ENCODE results near the gene CRYBA4.
A peak's percentile ranks its signal among the peaks of the same experiment; 100 is the strongest.

The CRYBA4 gene

GRCh38 chr22:26621663-26622062 is at the start of gene CRYBA4:
TSS of gene CRYBA4 (plus strand) at chr22:26621963. CDS start at chr22:26622597, 634 bp downstream.
- no peak for DNase-seq

- no peak for DNase-seq
Measured at GRCh38 chr22:26573026-26573662, 48.6 kb upstream of the CRYBA4 start.

- no peak for DNase-seq
Measured at GRCh38 chr22:26574001-26574723, 47.6 kb upstream of the CRYBA4 start.

DNA sequence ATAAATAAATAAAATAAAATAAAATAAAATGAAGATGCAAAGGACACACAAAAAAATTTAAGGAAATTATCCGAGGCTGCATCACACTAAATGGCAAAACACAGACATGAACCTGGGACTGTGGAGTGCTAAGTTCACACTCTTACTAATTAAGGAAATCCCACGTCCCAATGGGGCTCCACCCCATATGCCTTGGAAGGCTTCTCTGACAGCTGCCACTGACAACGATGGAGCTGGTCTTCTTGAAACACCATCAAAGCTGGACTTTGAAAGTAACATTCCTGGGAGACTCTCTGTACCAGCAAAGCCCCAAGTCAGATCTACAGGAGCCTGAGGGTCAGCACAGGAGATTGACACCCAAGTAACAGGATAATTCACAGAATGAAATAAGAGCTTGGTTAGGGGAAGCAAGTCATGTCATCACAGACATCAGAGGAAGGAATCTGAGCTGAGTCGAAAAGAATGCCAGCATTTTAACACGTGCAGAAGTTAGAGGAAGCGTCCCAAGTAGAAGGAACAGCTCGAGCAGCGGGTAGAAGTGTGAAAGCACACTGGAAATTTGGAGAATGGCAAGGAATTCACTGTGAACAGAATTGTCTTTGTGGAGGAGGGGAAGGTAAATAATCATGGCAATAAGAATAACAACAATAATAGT is 45.6 kb upstream of the CRYBA4 start:
- no peak for DNase-seq

DNA sequence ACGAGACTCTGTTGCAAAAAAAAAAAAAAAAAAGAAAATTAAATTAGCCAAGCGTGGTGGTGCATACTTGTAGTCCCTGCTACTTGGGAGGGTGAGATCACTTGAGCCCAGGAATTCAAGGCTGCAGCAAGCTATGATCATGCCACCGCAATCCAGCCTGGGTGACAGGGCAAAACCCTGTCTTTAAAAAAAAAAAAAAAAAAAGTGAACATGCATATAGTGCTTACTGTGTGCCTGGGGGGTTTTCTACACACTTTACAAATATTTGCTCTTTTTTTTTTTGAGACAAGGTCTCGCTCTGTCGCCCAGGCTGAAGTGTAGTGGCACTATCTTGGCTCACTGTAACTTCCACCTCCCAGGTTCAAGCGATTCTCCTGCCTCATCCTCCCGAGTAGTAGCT is 44.7 kb upstream of the CRYBA4 start:
- DNase-seq = no peak

- no peak for DNase-seq
Measured at GRCh38 chr22:26579331-26579886, 42.4 kb upstream of the CRYBA4 start.

GRCh38 chr22:26580240-26580962 is 41.4 kb upstream of the CRYBA4 start:
- no peak for DNase-seq

- DNase-seq = no peak
Measured at GRCh38 chr22:26581026-26581425, 40.7 kb upstream of the CRYBA4 start.

GRCh38 chr22:26581633-26582168 is 40.1 kb upstream of the CRYBA4 start:
- no peak for DNase-seq

DNA sequence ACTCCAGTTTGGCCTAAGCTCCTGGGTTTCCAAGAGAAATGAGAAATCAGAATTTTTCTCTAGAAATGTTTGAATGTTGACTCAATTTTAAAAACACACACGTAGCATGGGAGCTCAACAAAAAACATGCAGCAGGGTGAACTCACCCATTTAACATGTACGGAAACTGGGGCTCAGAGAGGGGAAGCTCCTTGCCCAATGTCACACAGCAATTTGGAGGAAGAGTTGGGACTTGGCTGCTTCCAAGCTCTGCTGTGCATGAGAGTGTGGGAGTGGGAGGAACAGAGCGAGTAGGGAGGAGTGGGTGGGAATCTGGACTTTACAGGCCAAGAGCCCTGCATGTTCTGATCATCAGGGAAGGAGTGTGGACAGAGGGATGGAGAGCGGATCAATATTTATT is 37.8 kb upstream of the CRYBA4 start:
- DNase-seq = no peak

GRCh38 chr22:26585104-26585790 is 36.5 kb upstream of the CRYBA4 start:
- no peak for DNase-seq

- no peak for DNase-seq
Measured at GRCh38 chr22:26586556-26587325, 35.0 kb upstream of the CRYBA4 start.

DNA sequence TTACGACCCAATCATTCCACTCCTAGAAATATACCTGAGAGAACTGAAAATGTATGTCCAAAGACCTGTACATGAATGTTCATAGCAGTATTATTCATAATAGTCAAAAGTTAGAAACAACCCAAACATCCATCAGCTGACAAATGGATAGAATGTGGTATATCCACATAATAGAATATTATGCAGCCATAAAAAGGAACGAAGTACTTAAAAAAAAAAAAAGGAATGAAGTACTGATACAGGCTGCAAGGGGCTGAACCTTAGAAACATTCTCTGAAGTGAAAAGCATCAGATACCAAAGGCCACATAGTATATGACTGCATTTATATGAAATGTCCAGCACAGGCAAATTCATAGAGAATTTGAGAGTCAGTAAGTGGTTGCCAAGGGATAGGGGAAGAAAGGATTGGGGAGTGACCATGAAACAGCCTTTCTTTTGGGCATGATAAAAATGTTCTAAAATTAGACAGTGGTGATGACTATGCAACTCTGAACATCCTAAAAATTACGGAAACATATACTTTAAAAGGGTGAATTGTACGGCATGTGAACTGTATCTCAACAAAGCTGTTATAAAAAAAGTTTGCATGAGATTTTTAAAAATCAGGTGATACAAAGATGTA is 33.7 kb upstream of the CRYBA4 start:
- DNase-seq = no peak

DNA sequence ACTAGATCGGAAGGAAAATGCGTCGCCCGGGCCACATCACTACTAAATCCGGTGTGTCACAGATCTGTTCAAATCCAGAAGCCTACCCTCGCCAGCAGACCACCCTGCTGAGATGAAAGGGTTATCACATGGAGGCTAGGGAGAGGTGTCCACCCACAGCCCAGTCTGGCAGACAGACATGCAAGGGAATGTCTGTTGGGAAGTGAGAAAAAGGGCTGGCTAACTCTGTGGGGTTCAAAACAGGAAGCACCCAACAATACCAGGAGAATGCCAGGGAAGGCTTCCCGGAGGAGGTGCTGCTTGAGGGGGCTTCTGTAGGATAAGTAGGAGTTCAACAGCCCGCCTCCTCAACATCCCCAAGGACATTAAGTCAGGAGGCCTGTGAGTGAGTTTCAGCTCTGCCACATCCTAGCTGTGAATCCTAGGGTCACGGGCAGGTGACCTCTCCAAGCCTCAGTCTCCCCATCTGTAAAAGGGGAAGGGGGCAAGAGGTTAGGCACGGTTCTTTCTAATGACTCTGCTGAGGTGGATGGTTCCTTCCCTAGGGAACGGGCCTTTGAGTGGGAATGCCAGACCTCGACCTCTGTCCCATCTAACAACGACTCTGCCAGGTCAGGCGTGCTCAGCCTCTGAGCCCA is 32.9 kb upstream of the CRYBA4 start:
- no peak for DNase-seq

- DNase-seq = no peak
Measured at GRCh38 chr22:26589367-26589844, 32.4 kb upstream of the CRYBA4 start.

- DNase-seq = peak; percentile 5
Measured at GRCh38 chr22:26589845-26590736, 31.7 kb upstream of the CRYBA4 start, which contains the start of gene TPST2. TSS of gene TPST2 (minus strand) at chr22:26590132. CDS start at chr22:26541630, 48,502 bp downstream.

- no peak for DNase-seq
Measured at GRCh38 chr22:26592421-26592891, 29.3 kb upstream of the CRYBA4 start.

DNA sequence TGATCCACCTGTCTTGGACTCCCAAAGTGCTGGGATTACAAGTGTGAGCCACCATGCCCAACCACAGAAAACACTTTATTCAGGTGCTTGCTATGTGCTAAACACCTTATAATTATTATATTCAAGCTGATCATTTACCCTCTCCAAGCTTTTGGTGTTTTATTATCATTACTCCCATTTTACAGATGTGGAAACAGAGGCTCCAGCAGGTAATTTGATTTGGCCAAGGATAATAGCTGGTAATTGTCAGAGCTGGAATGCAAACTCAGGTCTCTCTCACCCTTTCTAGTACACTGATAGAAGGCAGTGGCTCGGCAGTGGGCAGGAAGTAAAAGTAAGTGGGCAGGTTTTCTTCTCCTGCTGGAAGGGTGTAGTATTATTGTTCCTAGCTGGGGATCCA is 28.0 kb upstream of the CRYBA4 start:
- DNase-seq = no peak

- DNase-seq = no peak
Measured at GRCh38 chr22:26597026-26597425, 24.7 kb upstream of the CRYBA4 start.

All from NCI-H1694 (cell line).